Breast epithelium (tissue), 3 donors: ENCODE data around the gene FCRLA.

ENCODE experiments used
- CTCF ChIP-seq, 3 donors: fragments of 450-650 bp; IDR thresholded peaks; one replicate each; pipeline ENCODE4 v1.5.1; 2016 to 2017; ENCODE audit warnings: antibody characterized with exemption in 3 of 3, mild to moderate bottlenecking in 3 of 3, moderate library complexity in 3 of 3
- POLR2AphosphoS5 ChIP-seq, 3 donors: sonication (generic); formaldehyde crosslinking; IDR thresholded peaks; one replicate each; pipeline ENCODE4 v1.6.1; 2017; ENCODE audit warnings: antibody characterized with exemption in 3 of 3

- TF ChIP-seq CTCF (IDR thresholded peaks at IDR 0.05) (no peak), POLR2AphosphoS5 (IDR thresholded peaks at IDR 0.05) (no peak)
Observed at GRCh38 chr1:161691846-161692245, 15.2 kb upstream of the FCRLA start.
